Mucosa of rectum (tissue), 2 donors: Measurements from ENCODE around the gene MICAL2.
A peak's percentile ranks its signal among the peaks of the same experiment; 100 is the strongest.

Experiments used
- H3K27ac ChIP-seq, 2 donors: one replicate each; pipeline ENCODE4 v1.7.0; 2013; ENCODE audit warnings: inconsistent platforms in 2 of 2, low read depth in 2 of 2, low read length in 2 of 2
- H3K27me3 ChIP-seq, 2 donors: one replicate each; pipeline ENCODE4 v1.7.0; 2013; ENCODE audit warnings: low read length in 2 of 2; ENCODE audit not compliant: control insufficient read depth in 2 of 2, insufficient read depth in 2 of 2
- H3K36me3 ChIP-seq, 2 donors: one replicate each; pipeline ENCODE4 v1.7.0; 2013; ENCODE audit warnings: low read length in 2 of 2; ENCODE audit not compliant: control insufficient read depth in 2 of 2, insufficient read depth in 2 of 2
- H3K4me1 ChIP-seq, 2 donors: one replicate each; pipeline ENCODE4 v1.7.0; 2013; ENCODE audit warnings: low read length in 2 of 2, mild to moderate bottlenecking in 1 of 2; ENCODE audit not compliant: control insufficient read depth in 2 of 2, insufficient read depth in 2 of 2
- H3K4me3 ChIP-seq, 2 donors: one replicate each; pipeline ENCODE4 v1.7.0; 2013; ENCODE audit warnings: low read length in 2 of 2
- H3K9ac ChIP-seq, 2 donors: one replicate each; pipeline ENCODE4 v1.7.0; 2013; ENCODE audit warnings: low read length in 2 of 2, low read depth in 1 of 2, mild to moderate bottlenecking in 1 of 2
- H3K9me3 ChIP-seq, 2 donors: one replicate each; pipeline ENCODE4 v1.7.0; 2013; ENCODE audit warnings: low read length in 2 of 2; ENCODE audit not compliant: control insufficient read depth in 2 of 2
- donor health status: healthy.
- donor health status: Normal muscosa, but diverticular disease.

Gene MICAL2

GRCh38 chr11:12249590-12250260, 139.3 kb downstream of the MICAL2 start:
- Histone ChIP-seq H3K27me3 (no peaks in the 10 kb centered on the region), H3K9me3 (no peaks in the 10 kb centered on the region), H3K36me3 (peaks cover 31 to 40% of the 10 kb centered on the region in 2 donors), H3K4me1 (peaks cover 26 to 44% of the 10 kb centered on the region in 2 donors), H3K27ac (peak overlapping the region; percentile 55 to 74), H3K9ac (peak overlapping the region in 1 of 2 donors; percentile 7), H3K4me3 (no peak overlapping the region)

GRCh38 chr11:12251666-12252560, 141.5 kb downstream of the MICAL2 start:
- no peaks in the 10 kb centered on the region for H3K9me3 ChIP-seq
- H3K9ac ChIP-seq = no peak overlapping the region
- no peaks in the 10 kb centered on the region for H3K27me3 ChIP-seq
- H3K27ac ChIP-seq = no peak overlapping the region
- H3K36me3 ChIP-seq = peaks cover 37 to 45% of the 10 kb centered on the region in 2 donors
- peaks cover 26 to 44% of the 10 kb centered on the region in 2 donors for H3K4me1 ChIP-seq
- H3K4me3 ChIP-seq = no peak overlapping the region

GRCh38 chr11:12253843-12254281, 143.5 kb downstream of the MICAL2 start:
- Histone ChIP-seq H3K9me3 (no peaks in the 10 kb centered on the region), H3K4me3 (no peak overlapping the region), H3K27ac (peak overlapping the region; percentile 25 to 59), H3K9ac (no peak overlapping the region), H3K27me3 (no peaks in the 10 kb centered on the region), H3K36me3 (peaks cover 45 to 64% of the 10 kb centered on the region in 2 donors), H3K4me1 (peaks cover 23 to 38% of the 10 kb centered on the region in 2 donors)

- Histone ChIP-seq H3K27ac (no peak overlapping the region), H3K4me1 (peaks cover 9 to 19% of the 10 kb centered on the region in 2 donors), H3K9me3 (no peaks in the 10 kb centered on the region), H3K36me3 (peaks cover 61 to 79% of the 10 kb centered on the region in 2 donors), H3K4me3 (no peak overlapping the region), H3K9ac (no peak overlapping the region), H3K27me3 (no peaks in the 10 kb centered on the region)
Observed at GRCh38 chr11:12258451-12258850, 148.1 kb downstream of the MICAL2 start.

- Histone ChIP-seq H3K4me1 (peaks cover 0 to 7% of the 10 kb centered on the region in 2 donors), H3K9me3 (no peaks in the 10 kb centered on the region), H3K4me3 (no peak overlapping the region), H3K27ac (no peak overlapping the region), H3K36me3 (peaks cover 69 to 86% of the 10 kb centered on the region in 2 donors), H3K27me3 (no peaks in the 10 kb centered on the region), H3K9ac (no peak overlapping the region)
Observed at GRCh38 chr11:12259956-12260355, 149.6 kb downstream of the MICAL2 start.

- Histone ChIP-seq H3K36me3 (peaks cover 63 to 77% of the 10 kb centered on the region in 2 donors), H3K9me3 (no peaks in the 10 kb centered on the region), H3K4me1 (peaks cover 0 to 7% of the 10 kb centered on the region in 2 donors), H3K27ac (no peak overlapping the region), H3K4me3 (no peak overlapping the region), H3K9ac (no peak overlapping the region), H3K27me3 (no peaks in the 10 kb centered on the region)
Observed at GRCh38 chr11:12260731-12261521, 150.5 kb downstream of the MICAL2 start.

GRCh38 chr11:12261551-12261950, 151.2 kb downstream of the MICAL2 start:
- peaks cover 58 to 72% of the 10 kb centered on the region in 2 donors for H3K36me3 ChIP-seq
- H3K27me3 ChIP-seq = no peaks in the 10 kb centered on the region
- H3K27ac ChIP-seq = no peak overlapping the region
- H3K9me3 ChIP-seq = no peaks in the 10 kb centered on the region
- H3K4me1 ChIP-seq = peaks cover 0 to 7% of the 10 kb centered on the region in 2 donors
- no peak overlapping the region for H3K9ac ChIP-seq
- no peak overlapping the region for H3K4me3 ChIP-seq

GRCh38 chr11:12263141-12263693, 152.8 kb downstream of the MICAL2 start:
- peaks cover 47 to 56% of the 10 kb centered on the region in 2 donors for H3K36me3 ChIP-seq
- peaks cover 0 to 4% of the 10 kb centered on the region in 2 donors for H3K4me1 ChIP-seq
- no peak overlapping the region for H3K27ac ChIP-seq
- no peaks in the 10 kb centered on the region for H3K27me3 ChIP-seq
- no peak overlapping the region for H3K9ac ChIP-seq
- H3K4me3 ChIP-seq = no peak overlapping the region
- H3K9me3 ChIP-seq = no peaks in the 10 kb centered on the region

- no peak overlapping the region for H3K9ac ChIP-seq
- peaks cover 40 to 46% of the 10 kb centered on the region in 2 donors for H3K36me3 ChIP-seq
- H3K27ac ChIP-seq = no peak overlapping the region
- H3K4me1 ChIP-seq = peaks cover 0 to 5% of the 10 kb centered on the region in 2 donors
- no peaks in the 10 kb centered on the region for H3K9me3 ChIP-seq
- no peak overlapping the region for H3K4me3 ChIP-seq
- no peaks in the 10 kb centered on the region for H3K27me3 ChIP-seq
Observed at GRCh38 chr11:12264361-12264760, 154.0 kb downstream of the MICAL2 start.
